ENCODE measurements around the gene RERE.

RERE gene

DNA sequence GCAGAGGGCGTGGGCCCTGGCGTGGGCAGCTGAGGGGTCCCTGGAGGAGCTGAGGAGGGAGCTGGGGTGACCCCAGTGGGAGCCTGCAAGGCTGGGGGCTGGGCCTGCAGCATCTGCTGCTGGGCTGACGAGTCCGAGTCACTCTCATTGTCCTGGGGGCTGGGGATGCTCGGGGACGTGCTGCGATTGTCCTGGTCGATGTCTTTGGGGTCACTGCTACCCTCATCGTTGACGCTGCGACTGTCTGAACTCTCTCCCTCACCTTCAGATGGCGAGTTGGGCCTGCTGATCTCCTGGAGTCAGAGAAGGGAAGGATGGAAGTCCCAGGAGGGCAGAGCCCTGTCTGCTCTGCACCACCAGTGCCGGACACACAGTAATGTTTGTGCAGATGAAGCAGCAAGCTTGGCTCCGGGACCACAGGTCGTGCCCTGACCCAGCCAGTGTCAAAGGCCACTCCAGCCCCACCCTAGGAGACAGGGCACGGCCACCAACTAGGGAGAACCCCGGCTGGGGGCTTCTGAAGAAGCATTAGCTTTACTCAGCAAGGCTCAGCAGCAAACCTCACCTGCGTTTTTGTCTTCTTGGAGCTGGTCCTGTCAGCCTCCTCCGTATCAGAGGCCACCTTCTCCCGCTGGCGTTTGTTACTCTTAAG is 456.1 kb downstream of the RERE start:
- no peak for DNase-seq (ENCODE audit: low read depth)

DNA sequence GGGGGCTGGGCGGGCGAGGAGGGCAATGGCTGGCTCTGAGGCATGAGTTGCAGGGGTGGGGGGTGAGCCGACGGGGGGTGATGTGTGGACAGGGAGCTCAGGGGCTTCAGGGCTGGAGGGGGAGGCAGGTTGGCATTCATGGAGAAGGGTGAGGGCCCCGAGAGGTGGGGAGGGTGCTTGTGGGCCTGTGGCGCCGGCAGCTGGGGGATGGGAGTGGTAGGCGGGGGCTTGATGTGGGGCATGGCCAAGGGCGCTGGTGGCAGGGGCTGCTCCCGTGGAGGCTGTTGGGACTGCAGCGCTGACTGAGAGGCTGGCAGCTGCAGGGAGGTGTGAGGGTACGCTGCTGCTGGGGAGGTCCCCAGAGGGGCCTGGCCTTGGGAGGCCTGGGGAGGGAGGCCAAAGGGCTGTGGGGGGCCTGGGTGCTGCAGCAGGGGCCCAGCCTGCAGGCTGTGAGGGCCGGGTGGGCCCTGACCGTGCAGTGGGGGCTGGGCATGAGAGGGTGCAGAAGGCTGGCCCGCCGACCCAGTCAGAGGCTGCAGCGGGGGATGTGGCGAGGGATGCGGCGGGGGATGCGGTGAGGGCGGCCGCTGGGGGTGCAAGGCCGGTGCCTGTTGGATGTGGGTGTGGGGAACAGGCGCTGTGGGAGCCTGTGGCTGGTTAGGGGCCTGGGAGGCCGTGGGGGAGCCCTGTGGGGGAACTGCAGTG is 456.8 kb downstream of the RERE start:
- DNase-seq (ENCODE audit: low read depth), result no peak

DNA sequence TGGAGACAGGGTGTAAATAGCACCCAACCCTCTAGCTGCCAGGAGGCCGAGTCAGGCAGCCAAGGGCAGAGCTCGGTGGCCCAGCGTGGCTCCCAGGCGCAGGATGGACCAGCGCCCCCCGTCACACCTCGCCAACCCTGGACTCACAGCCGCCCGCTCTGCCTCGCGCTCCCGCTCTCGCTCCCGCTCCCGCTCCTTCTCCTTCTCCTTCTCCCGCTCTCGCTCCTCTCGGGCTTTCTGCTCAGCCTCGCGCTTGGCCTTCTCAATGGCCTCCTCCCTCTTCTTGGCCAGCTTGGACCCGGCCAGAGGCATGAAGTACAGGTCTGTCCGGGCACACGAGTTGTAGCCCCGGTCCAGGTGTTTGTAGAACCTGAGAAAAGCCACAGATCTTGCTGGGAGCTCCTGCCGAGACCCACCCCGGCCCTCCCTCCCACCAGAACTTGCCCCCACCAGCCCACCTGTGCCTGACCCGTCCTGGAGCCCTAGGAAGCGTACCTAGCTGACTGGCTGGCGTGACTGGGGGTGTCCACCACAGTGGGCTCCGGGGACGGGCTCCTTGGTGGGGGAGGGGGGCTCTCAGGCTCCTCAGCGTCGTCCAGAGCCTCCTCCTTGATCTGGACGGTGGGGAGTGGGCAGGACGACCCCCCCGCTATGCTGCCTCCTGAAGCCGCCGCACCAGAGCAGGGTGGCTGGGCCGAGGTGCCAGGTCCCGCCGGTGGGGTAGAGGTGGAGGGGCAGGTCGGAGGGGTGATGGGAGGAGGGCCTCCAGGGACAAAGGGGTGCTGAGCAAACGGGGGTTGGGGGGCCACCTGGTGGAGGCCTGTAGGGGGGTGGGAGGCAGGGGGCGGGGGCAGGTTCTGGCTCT is 457.6 kb downstream of the RERE start:
- no peak for DNase-seq (ENCODE audit: low read depth)

DNA sequence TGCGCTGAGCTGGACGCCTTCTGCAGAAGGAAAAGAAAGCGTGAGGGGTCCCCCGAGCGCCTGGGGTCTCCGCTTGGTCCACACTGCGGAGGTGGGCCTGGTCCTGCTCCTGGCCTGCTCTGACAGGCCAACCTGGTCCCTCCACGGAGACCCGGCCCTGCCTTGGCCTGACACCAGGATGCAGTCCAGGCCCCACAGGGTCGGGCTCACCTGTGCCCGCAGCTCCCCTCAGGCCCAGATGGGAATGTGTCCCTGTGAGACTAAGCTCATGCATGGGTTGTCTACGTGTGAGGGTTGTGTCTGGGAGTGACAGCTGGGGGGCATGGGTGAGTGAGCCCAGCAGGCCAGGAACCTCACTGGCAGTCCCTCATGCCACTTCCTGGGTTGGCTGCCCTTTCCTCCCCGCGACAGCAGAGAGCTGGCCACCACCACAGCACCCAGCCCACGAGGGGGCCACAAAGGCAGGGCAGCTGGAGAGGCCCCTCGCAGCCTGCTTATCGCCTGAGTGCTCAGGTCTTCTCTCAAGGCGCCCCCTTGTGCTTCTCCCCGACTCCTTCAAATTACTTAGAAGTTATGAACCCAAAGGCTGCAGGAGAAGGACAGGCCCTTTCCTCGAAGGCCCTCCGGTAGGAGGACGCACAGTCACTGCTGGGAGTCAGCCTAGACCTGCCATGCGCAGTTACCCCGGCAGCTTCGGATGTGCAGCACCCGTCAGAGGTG is 458.4 kb downstream of the RERE start:
- DNase-seq (ENCODE audit: low read depth), result no peak

DNA sequence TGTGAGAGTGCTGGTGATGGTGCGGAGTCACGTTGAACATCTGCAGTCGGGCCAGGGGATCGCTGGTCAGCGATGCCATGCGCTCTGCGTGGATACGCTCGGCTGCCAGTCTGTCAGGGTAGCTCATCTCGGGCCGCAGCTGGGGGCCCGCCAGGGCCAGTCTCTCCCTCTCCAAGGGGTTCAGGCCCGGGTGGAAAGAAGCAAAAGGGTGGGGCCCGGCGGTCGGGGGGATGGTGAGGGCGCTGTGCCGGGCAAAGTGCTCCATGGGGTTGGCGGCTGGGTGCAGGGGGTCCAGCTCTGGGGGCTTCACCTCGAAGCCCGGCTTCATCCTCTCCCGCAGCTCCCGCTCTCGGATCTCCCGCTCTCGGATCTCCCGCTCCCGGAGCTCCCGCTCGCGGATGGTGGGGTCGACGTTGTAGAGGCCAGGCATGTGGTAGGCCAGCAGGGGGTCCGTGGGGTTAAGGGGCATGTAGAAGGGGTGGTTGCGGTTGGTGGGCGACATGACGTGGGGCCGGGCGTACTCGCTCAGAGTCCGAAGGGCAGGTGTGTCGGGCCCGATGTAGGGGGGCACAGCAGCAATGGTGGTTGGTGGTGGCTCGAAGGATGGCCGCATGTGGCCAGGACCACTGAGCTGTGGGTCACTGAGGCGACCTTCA is 459.1 kb downstream of the RERE start:
- DNase-seq (ENCODE audit: low read depth), result no peak

DNA sequence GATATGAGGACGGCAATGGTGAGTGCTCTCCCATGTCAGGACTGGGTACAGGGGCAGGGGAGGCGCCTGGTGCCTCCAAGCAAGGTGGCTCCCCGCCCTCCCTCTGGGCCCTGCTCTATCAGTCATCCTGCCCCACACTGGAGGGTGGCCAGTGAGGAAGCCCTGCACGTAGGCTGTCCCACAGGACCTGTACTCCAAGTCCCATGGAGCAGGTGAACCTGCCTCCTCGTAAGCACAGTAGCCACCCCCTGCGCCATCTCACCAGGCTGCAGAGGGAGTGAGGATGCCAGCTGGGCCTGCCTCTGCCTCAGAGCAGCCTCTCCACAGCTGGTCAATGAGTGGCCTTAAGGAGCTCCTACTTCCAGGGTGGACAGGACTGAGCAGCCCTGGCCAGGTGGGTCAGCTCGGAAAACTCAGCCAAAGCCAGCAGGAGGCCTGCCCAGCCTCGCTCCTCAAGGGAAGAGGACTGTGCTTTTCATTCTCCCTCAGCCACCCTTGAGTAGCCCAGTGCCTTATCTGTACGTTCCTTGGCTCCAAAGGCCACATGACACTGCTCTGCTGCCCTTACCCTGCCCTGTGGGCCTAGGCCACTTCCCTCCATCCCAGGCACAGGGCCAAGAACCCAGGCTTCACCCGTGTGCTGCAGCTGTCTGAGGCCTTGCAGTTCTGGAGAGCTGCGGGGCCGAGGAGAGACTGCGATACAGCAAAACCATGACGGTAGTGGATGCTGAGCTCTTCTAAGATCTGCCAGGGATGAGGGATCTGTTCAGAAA is 459.9 kb downstream of the RERE start:
- no peak for DNase-seq (ENCODE audit: low read depth)

DNA sequence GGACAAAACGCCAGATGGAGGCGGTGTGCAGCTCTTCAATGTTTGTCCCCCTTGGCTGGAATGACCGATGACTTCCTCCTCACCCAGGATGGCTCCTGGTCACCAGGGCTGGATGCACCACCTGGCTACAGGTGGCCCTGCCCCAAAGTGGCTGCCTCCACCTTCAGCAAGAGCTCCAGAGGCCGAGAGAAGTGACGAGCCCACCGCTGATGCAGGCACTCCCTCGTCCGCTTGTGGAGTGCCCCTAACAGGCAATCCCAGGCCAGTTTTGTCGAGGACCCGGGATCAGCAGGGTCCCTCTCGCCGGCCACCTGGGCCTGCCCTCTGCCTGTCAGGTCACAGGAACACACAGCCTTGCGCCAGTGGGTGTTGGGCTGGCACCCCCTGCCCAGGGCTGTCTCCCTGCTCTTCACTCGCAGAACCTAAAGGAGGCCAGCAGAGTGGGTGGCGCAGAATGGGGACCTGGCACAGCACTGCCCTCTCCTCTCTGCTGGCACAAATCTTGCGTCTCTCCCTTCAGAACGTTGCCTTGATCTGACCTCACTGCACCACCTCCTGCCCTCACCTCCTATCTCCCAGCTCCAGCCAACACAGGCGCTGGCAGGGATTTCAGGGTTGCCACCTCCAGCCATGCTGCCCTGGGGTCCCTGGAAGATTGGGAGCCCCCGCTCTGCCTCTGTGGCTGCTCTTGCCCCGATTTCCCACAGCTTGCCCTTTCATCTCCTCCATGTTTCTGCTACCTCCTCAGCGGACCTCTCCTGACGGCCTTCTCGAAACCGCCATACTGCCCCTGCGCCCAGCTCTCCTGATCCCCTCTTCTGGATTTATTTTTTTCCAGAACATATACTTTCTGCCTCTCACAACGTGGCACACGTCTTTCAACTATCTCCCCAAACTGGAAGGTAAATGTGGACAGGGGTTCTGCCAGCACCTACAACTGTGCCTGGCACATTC is 460.9 kb downstream of the RERE start:
- no peak for DNase-seq (ENCODE audit: low read depth)

DNA sequence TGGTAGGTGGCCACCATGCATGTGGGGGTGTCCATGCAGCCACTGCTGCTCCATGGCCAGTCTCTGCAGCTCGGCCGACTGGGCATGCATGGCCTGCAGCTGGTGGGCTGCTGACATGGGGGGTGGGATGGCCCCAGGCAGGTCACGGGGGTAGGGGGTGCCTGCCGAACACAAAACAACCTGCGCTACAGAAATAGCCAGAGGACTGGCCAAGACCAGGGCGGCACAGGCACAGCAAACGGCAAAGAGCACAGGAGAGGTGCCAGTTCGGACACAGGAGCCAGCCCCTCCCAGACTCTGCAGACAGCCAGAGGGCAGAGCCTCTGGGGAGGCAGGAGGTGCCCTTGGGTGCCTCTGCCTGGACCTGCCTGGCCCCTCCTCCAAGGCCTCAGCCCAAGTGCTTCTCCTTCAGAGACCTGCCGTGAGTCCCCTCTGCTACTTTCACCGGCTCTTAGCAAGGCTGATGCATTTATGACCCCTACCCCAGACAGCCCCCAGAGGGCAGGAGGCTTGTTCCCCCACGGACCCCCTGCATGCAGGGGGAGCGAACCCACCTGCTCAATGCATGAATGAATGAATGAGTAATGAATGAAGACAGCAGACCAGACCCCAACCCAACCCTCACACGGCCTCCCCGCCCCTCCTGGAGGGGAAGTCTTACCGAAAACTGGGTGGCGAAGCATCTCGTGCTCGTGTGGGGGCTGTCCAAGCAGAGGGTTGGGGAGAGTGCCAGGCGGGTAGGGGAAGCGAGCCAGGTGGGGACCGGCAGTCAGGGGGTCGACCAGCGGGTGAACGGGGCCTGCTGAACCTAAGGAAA is 461.8 kb downstream of the RERE start:
- DNase-seq (ENCODE audit: low read depth), result no peak

DNA sequence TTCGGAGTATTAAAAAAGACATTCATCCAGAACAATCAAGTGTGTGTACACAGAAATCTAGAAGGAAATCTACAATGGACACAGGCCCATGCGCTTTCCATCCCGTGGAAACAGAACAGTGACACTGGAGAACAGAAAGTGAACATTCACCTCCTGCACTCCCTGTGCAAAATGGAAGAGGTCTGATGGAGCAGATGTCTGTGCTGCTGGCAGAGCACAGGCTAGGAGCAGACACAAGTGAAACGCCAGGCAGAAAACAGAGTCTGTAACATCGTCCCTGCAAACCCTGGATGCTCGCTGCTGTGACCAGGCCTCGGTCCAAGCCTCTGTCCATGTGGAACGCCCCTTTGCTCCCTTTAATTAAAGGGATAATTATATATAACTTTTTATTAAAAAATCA is 463.4 kb downstream of the RERE start:
- DNase-seq (ENCODE audit: low read depth), result no peak

DNA sequence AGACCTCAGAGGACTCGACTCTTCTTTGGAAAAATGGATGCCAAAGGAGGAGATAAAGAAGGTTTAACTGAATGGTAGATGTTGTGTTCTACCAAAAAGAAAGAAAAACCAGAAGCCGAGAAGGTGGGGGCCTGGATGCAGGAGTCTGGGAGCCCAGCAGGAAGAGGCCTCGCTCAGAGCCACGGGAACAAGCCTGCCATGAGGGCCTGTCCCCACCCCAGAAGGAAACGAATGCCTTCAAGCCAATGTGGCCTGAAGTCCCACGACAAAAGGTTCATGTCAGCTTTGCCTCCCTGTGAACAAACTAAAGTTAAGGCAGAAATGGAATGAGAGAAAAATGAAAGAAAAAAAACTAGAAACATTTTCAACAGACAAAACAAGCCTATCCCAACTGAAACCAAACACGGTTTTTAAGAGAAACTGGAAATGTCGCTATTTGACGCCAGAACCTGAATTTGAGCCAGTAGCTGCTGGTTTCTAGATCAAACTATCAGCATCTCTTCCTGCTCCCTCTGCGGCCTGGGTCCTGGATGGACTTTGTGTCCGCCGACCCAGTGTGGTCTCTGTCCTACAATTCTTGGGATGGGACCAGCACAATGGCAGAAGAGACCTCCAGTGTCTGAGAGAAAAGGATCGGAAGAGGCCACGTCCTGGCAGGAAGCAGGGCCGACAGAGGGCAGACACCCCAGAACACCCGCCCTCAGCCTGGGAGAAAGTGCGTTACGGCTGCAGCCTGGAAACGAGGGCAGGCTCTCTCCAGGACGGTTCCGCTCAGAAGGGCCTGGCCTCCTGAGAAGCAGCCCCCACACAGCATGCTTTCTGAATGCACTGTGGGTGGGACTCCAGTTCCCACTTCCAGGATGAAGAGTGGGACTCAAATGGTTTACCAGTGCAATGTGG is 464.3 kb downstream of the RERE start:
- DNase-seq (ENCODE audit: low read depth), result no peak

DNA sequence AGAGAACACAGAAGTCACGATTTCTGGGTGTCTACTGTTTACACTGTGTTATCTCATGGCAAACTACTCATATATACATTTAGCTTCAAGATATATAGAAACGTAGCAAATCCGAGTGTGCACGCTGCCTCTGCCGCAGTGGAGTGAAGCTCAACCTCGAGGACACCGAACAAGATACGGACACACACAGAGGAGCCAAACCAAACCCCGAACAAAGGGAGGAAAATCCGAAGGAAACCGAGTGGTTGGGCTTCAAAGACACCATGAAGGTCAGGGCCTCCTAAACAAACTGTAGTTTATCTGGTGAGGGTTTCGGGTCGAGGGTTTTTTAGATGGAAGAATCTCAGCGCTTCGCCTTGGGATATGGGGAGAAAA is 465.0 kb downstream of the RERE start:
- DNase-seq (ENCODE audit: low read depth), result no peak

DNA sequence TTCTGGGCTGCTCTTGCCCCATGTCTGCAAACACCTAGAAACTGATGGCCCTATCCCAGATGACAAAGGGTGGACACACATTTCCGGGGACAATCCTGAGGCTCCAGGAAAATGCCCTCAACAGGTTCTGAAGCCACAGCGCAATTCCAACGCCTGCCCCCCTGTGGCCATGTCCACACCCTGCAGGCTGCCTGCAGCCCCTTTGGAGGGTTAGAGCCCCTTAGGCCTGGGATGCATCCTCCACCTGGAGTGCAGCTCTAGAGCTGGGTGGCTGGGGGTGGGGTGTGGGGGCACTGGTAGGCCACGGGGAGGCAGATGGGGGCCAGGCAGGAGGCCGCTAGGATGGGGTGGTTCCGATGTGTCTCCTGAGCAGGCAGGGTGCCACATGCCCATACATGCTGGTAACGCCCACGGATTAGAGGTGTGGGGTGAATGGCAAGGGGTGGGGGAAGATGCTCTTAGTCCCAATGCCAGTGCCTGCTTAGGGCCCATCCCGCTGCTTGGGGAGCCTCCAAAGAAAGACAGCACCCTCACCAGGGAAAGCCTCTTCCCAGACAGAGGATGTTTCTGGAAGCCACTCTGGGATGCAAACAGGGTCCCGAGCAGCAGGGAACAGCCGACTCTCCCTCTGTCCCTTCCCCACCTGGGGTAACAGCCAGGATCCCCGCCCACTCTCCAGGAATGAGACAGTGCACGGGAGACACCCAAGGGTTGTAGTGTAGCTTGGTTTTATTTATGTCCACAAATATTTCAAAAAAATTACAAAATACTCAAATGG is 465.6 kb downstream of the RERE start:
- no peak for DNase-seq (ENCODE audit: low read depth)

DNA sequence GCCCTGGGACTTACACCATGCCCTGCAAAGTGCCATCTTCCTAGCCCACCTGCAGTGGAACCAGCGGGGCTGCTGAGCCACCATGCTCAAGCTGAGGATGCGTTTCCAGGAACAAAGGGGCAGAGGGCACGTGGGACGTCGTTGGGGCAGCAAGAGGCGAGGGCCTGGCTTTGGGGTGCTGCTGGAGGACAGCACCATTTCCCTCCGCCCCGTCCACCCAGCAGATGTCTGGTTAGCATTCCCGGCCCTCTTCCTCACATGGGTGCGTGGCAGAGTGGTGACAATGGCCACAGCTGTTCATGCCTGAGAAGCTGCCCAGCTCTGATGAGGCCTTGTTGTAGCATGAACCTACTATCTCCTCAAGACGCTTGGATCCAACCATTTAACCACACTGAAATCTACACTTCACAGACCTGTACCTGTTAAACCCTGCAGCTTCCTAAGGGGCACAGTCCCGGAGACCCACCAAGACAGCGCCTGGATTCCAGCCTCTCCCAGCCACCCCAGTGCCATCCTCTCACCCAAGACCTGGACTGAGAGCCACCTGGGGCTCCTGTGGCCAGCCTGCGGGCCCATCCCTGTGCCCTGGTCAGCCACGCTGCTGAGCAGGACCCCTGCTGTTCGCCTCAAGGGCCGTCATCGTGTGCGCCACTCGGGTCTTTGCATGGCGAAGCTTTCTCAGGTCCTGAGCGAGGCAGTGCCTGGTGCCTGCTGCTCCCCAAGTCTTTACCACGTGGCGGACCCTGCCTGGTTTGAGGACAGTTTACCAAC is 466.3 kb downstream of the RERE start:
- DNase-seq (ENCODE audit: low read depth), result no peak

DNA sequence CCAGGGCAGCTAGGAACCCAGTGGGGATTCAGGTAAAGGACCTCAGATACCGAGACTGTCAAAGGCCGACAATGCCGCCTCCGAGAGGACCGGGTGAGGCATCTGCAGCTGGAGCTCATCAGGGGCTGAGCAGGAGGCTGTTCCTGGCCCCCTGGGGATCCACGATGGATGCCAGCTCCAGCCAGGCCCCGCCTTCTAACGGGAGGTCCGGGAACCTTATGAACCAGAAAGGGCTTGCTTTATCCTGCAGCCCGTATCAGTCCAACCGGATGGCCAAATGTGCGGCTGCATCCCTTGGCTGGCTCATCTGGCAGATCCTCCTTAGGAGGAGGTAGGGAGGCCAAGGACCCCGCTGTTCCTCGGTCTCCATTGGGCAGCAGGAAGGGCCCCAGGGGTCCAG is 467.5 kb downstream of the RERE start:
- no peak for DNase-seq (ENCODE audit: low read depth)

DNA sequence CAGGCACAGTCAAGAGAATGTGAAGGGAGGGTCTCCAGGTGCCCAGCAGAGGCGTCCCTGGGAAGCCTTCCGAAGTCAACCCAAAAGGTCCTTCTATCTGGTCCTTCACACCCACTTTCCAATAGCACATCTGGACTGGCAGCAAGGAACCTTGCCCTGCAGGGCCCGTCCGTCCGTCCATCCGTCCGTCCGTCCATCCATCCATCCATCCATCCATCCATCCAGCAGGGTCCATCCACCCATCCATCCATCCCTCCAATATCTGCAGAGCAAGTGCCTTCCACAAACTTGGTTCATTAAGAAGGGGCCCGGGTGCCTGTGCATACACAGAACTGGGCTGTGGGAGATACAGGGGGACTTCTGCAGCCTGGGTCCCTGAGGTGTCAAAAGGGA is 468.0 kb downstream of the RERE start:
- DNase-seq (ENCODE audit: low read depth), result no peak

DNA sequence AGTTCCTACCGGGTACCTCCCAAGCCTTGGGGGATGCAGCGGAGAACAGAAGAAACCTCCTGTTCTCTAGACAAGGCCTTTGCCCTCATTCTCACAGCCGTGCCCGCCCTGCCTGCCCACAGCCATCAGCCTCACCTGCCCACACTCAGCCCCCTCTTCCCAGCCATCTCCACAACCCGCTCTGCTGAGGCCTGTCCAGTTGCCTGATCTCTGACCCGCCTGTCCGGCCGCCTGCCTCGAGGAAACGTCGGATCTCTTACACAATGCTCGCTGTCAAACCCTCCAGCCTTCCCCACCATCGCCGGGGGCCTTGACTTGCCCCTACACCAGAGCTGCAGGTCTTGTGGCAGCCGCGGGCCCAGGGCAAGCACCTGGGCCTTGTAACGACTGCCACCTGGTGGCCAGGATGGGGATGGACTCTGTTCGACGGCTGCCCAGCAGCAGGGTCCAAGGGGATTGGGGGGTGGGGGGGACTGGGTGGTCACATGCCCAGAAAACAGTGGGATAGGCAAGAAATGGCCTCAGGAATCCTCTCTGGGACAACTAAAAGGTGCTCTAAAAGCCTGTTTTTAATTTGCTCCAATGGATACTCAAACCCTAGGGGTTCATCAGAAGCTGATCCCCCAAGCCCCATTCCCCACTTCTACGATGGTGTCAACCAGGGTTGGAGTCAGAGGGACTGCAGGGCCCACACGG is 468.5 kb downstream of the RERE start:
- DNase-seq (ENCODE audit: low read depth), result peak; percentile 58

All from activated T-cell treated with anti-CD3 and anti-CD28 coated beads for 24 hours (primary cell).